Measurements from ENCODE around the gene TYSND1. TPM values are rescaled to one million over a fixed set of nuclear protein-coding genes. Genes with fewer than 3 reads are reported as not detected.

TYSND1 gene
- total RNA-seq, 1 experiment from 2014 or later: 78.2 TPM

DNA sequence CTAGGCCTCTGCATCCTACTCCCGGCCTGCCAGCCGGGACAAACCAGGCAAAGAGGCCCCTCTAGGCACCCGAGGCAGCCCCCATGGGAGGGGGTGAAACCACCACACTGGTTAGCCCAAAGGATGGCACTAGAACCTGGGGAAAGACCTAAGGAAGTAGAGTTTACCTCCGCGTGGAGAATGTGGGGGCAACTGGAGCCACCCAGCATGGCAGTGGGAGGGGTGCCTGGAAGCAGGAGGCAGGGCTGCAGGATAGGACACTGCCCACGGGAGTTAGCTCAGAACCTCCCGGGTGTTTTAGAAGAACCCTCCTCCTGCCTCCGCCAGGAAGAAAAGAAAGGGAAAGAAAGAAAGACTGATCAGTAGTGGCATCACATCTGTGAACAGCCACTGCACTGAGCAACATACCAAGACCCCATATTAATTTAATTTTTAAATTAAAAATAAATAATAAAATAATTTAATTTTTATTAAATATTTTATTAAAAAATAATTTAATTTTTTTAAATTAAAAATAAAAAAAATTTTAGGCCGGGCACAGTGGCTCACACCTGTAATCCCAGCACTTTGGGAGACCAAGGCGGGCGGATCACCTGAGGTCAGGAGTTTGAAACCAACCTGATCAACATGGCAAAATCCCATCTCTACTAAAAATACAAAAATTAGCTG lies 25.1 kb downstream of the TYSND1 start:
- no peaks in the 10 kb centered on the region for H4K20me1 ChIP-seq (ENCODE audit: low read length)
- H3K79me2 ChIP-seq (ENCODE audit: low read length): no peaks in the 10 kb centered on the region
- no peak overlapping the region for H3K9ac ChIP-seq (ENCODE audit: low read length)
- peaks cover 40% of the 10 kb centered on the region for H3K36me3 ChIP-seq (ENCODE audit: low read depth, low read length)
- TF ChIP-seq EZH2 (IDR thresholded peaks at IDR 0.05; ENCODE audit: low read length, unreplicated experiment) (no peak), EZH2phosphoT487 (IDR thresholded peaks at IDR 0.05; ENCODE audit: borderline replicate concordance, low read length) (no peak)
- TF ChIP-seq, protein P1, sequence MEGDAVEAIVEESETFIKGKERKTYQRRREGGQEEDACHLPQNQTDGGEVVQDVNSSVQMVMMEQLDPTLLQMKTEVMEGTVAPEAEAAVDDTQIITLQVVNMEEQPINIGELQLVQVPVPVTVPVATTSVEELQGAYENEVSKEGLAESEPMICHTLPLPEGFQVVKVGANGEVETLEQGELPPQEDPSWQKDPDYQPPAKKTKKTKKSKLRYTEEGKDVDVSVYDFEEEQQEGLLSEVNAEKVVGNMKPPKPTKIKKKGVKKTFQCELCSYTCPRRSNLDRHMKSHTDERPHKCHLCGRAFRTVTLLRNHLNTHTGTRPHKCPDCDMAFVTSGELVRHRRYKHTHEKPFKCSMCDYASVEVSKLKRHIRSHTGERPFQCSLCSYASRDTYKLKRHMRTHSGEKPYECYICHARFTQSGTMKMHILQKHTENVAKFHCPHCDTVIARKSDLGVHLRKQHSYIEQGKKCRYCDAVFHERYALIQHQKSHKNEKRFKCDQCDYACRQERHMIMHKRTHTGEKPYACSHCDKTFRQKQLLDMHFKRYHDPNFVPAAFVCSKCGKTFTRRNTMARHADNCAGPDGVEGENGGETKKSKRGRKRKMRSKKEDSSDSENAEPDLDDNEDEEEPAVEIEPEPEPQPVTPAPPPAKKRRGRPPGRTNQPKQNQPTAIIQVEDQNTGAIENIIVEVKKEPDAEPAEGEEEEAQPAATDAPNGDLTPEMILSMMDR (conservative IDR thresholded peaks at IDR 0.05; ENCODE audit: low read depth, low read length): no peak
- no peaks in the 10 kb centered on the region for H3K9me3 ChIP-seq (ENCODE audit: low read length)
- POLR2A ChIA-PET (ENCODE audit: unreplicated experiment): no interaction called here
- no TSS peak for BruUV-seq (replicated peaks)
- no peak for DNase-seq
- no peaks in the 10 kb centered on the region for H3K27me3 ChIP-seq (ENCODE audit: low read length)
- ATAC-seq: no peak
- H3K4me1 ChIP-seq (ENCODE audit: insufficient read depth, low read length): no peaks in the 10 kb centered on the region
- H2AFZ ChIP-seq (ENCODE audit: low read length): no peak overlapping the region
- H3K9me2 ChIP-seq (replicated peaks; ENCODE audit: low read length): no peaks in the 10 kb centered on the region
- no peak overlapping the region for H3K4me2 ChIP-seq (ENCODE audit: low read length)
- H3K4me3 ChIP-seq (ENCODE audit: low read length): no peak overlapping the region
- no peak overlapping the region for H3K27ac ChIP-seq (ENCODE audit: low read length)
- CTCF ChIA-PET: no interaction called here
- intact Hi-C loops (cut with micrococcal nuclease): no loop called here
- H3F3A ChIP-seq (ENCODE audit: low read length, unreplicated experiment): no peaks in the 10 kb centered on the region

DNA sequence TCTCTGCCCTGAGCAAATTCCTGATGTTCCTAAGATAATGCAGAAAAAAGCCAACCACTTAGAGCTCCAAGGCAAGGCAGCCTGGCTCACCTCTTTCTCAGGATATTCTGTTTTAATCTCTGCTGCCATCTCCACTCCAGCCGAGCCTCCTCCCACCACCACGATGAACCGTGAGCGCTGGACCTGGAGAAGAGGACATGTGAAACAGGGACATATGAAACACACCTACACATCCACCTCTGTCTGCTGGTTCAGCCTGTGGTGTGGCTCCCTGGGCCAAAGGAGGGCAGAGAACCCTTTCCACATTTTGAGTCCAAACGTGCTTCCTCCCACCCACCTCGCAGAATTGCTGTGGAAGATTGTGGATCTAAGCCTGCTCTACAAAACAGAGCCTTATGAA lies 26.1 kb downstream of the TYSND1 start:
- H3K27me3 ChIP-seq (ENCODE audit: low read length): no peaks in the 10 kb centered on the region
- CTCF ChIA-PET: no interaction called here
- H3F3A ChIP-seq (ENCODE audit: low read length, unreplicated experiment): no peaks in the 10 kb centered on the region
- no peaks in the 10 kb centered on the region for H3K4me1 ChIP-seq (ENCODE audit: insufficient read depth, low read length)
- no peak overlapping the region for H2AFZ ChIP-seq (ENCODE audit: low read length)
- H3K9me3 ChIP-seq (ENCODE audit: low read length): no peaks in the 10 kb centered on the region
- DNase-seq: no peak
- H3K9ac ChIP-seq (ENCODE audit: low read length): no peak overlapping the region
- no peaks in the 10 kb centered on the region for H3K9me2 ChIP-seq (replicated peaks; ENCODE audit: low read length)
- H3K4me2 ChIP-seq (ENCODE audit: low read length): no peak overlapping the region
- POLR2A ChIA-PET (ENCODE audit: unreplicated experiment): no interaction called here
- H3K27ac ChIP-seq (ENCODE audit: low read length): no peak overlapping the region
- no TSS peak for BruUV-seq (replicated peaks)
- ATAC-seq: no peak
- H3K36me3 ChIP-seq (ENCODE audit: low read depth, low read length): peaks cover 44% of the 10 kb centered on the region
- H3K4me3 ChIP-seq (ENCODE audit: low read length): no peak overlapping the region
- intact Hi-C loops (cut with micrococcal nuclease): no loop called here
- no peaks in the 10 kb centered on the region for H4K20me1 ChIP-seq (ENCODE audit: low read length)
- TF ChIP-seq EZH2phosphoT487 (IDR thresholded peaks at IDR 0.05; ENCODE audit: borderline replicate concordance, low read length): no peak
- no peaks in the 10 kb centered on the region for H3K79me2 ChIP-seq (ENCODE audit: low read length)

DNA sequence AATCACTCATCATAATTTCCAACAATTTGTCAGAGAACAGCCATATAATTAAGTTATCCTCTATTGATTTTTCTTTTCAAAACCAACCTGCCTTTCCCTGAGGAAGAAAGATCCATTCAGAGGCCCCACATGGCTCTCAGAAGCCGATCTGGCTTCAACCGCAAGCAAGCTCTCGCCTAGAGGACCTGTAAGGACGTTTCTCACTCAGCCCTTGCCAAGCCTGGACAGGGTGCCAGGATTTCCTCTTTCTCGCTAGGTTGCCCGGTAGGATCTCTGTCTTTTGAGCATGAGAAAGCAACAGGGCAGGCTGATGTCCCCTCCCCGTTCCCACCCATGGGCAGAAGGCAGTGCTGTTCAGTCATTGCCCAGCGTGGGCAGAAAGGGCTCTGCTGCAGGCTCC lies 26.9 kb downstream of the TYSND1 start:
- H3K4me1 ChIP-seq (ENCODE audit: insufficient read depth, low read length): no peaks in the 10 kb centered on the region
- H3K36me3 ChIP-seq (ENCODE audit: low read depth, low read length): peaks cover 51% of the 10 kb centered on the region
- no peaks in the 10 kb centered on the region for H3K9me2 ChIP-seq (replicated peaks; ENCODE audit: low read length)
- no peak for ATAC-seq
- no TSS peak for BruUV-seq (replicated peaks)
- H3F3A ChIP-seq (ENCODE audit: low read length, unreplicated experiment): no peaks in the 10 kb centered on the region
- intact Hi-C loops (cut with micrococcal nuclease): no loop called here
- H3K27ac ChIP-seq (ENCODE audit: low read length): no peak overlapping the region
- TF ChIP-seq EZH2phosphoT487 (IDR thresholded peaks at IDR 0.05; ENCODE audit: borderline replicate concordance, low read length): no peak
- TF ChIP-seq, protein P1 (conservative IDR thresholded peaks at IDR 0.05; ENCODE audit: low read depth, low read length): no peak
- TF ChIP-seq EZH2 (IDR thresholded peaks at IDR 0.05; ENCODE audit: low read length, unreplicated experiment): no peak
- DNase-seq: no peak
- H4K20me1 ChIP-seq (ENCODE audit: low read length): no peaks in the 10 kb centered on the region
- ChIA-PET POLR2A (ENCODE audit: unreplicated experiment) (no interaction called here), CTCF (no interaction called here)
- H3K79me2 ChIP-seq (ENCODE audit: low read length): no peaks in the 10 kb centered on the region
- H3K4me3 ChIP-seq (ENCODE audit: low read length): no peak overlapping the region
- no peak overlapping the region for H3K4me2 ChIP-seq (ENCODE audit: low read length)
- H3K27me3 ChIP-seq (ENCODE audit: low read length): no peaks in the 10 kb centered on the region
- no peak overlapping the region for H3K9ac ChIP-seq (ENCODE audit: low read length)
- H3K9me3 ChIP-seq (ENCODE audit: low read length): no peaks in the 10 kb centered on the region
- no peak overlapping the region for H2AFZ ChIP-seq (ENCODE audit: low read length)

Measured in PC-3 (cell line).